Panc1 (cell line): Measurements from ENCODE around the gene OR4M2. TPM values are rescaled to one million over a fixed set of nuclear protein-coding genes. Genes with fewer than 3 reads are reported as not detected.
"Not testable (repeated sequence)": the region's sequence is repeated elsewhere in the genome, so short reads cannot be mapped to it uniquely, and the experiment has no call there.

ENCODE experiments used
- ATAC-seq: fragments of 200-7000 bp; cut with Tn5 transposase; 2 replicates; pipeline ENCODE4 v1.9.1; 2020; ENCODE audit warnings: mild to moderate bottlenecking, moderate library complexity
- Bru-seq: library from RNA; stranded (reverse); fragments of 400-500 nt; gene quantifications from one replicate; lab custom pipeline; 2021; lab: Mats Ljungman, UMichigan
- BruChase-seq, 2 experiments: library from RNA; stranded (reverse); fragments of 400-500 nt; gene quantifications; one replicate each; lab custom pipeline; 2021; lab: Mats Ljungman, UMichigan
- BruUV-seq: library from RNA; stranded (reverse); fragments of 400-500 nt; replicated peaks from 2 replicates; lab custom pipeline; 2021; lab: Mats Ljungman, UMichigan
- CTCF ChIA-PET: fragments of 300-600 bp; sonication (Branson Sonifier 250); formaldehyde crosslinking; loops from one replicate; lab custom pipeline; 2022; ENCODE audit warnings: antibody characterized with exemption; lab: Charles Lee
- POLR2A ChIA-PET: fragments of 300-600 bp; sonication (Branson Sonifier 250); formaldehyde crosslinking; loops from one replicate; lab custom pipeline; 2022; ENCODE audit warnings: antibody characterized with exemption; lab: Charles Lee
- DNase-seq: peaks from one replicate; pipeline ENCODE4 v3.0.0-alpha.2; 2010; ENCODE audit warnings: low read depth, low spot score
- H3K27ac ChIP-seq: 2 replicates; pipeline ENCODE4 v1.5.1; 2011; ENCODE audit warnings: mild to moderate bottlenecking, low read length, inconsistent platforms
- H3K27me3 ChIP-seq: fragments of 200-500 bp; sonication (Bioruptor generic); 2 replicates; pipeline ENCODE4 v1.6.0; 2014; ENCODE audit warnings: low read length, inconsistent platforms; ENCODE audit not compliant: control insufficient read depth, insufficient read depth
- H3K36me3 ChIP-seq: fragments of 200-500 bp; sonication (Bioruptor generic); 2 replicates; pipeline ENCODE4 v1.5.1; 2014; ENCODE audit warnings: inconsistent platforms, mild to moderate bottlenecking, low read length, moderate library complexity; ENCODE audit not compliant: control insufficient read depth, insufficient read depth
- H3K4me1 ChIP-seq: 2 replicates; pipeline ENCODE4 v1.5.1; 2011; ENCODE audit warnings: inconsistent platforms, mild to moderate bottlenecking, low read length, moderate library complexity; ENCODE audit not compliant: control insufficient read depth, insufficient read depth
- H3K4me3 ChIP-seq, 2 experiments: 2 replicates each; pipeline ENCODE4 v1.5.1; 2011 to 2012; ENCODE audit warnings: low read depth in 2 of 2, low read length in 2 of 2, mild to moderate bottlenecking in 2 of 2, inconsistent platforms in 1 of 2, moderate library complexity in 1 of 2
- H3K9me3 ChIP-seq: fragments of 200-500 bp; sonication (Bioruptor generic); 2 replicates; pipeline ENCODE4 v1.5.1; 2014; ENCODE audit warnings: low read depth, mild to moderate bottlenecking, inconsistent platforms, low read length, moderate library complexity; ENCODE audit not compliant: control insufficient read depth, insufficient read depth
- in situ Hi-C: cut with HindIII; loops from 2 replicates; pipeline ENCODE4 v1.10.0; 2016; ENCODE audit warnings: low sequenced_read_pairs, low pct_unique_long_range_greater_than_20kb
- intact Hi-C: fragments of 100-400 bp; cut with micrococcal nuclease; formaldehyde crosslinking; loops from one replicate; pipeline ENCODE4 v1.10.0; 2022; ENCODE audit not compliant: unreplicated experiment
- long read RNA-seq: library from polyadenylated mRNA; unstranded; transcript quantifications from one replicate; pipeline ENCODE4 v2.0.0, GENCODE V29; 2021; ENCODE audit not compliant: unreplicated experiment
- polyA plus RNA-seq: library from polyadenylated mRNA; unstranded; fragments of >200 nt; gene quantifications from one replicate; pipeline ENCODE4 v1.2.1, GENCODE V29; 2012; ENCODE audit warnings: missing spikeins; ENCODE audit not compliant: insufficient read length
- total RNA-seq: library from RNA; stranded (reverse); gene quantifications from one replicate; pipeline ENCODE4 v1.2.1, GENCODE V29; 2021; ENCODE audit not compliant: unreplicated experiment

OR4M2 gene
- not detected for total RNA-seq
- not detected for polyA plus RNA-seq
- not detected for Bru-seq, nascent RNA
- BruChase-seq, experiment 1, labeled RNA remaining after a 2-hour chase: not detected
- BruChase-seq, experiment 2, labeled RNA remaining after a 6-hour chase: not detected
- long read RNA-seq: 0 reads

- H3K4me1 ChIP-seq, CTCF ChIA-PET, BruUV-seq, H3K27me3 ChIP-seq, POLR2A ChIA-PET, in situ Hi-C loops, intact Hi-C loops, H3K4me3 ChIP-seq, H3K36me3 ChIP-seq, DNase-seq, H3K27ac ChIP-seq, H3K9me3 ChIP-seq, ATAC-seq: not testable (repeated sequence)
Measured at GRCh38 chr15:22080227-22080626, at the start of gene OR4M2. Gene OR4M2, plus strand, starts transcription at chr15:22080527. Its CDS starts 98 bp downstream, at chr15:22080625.

GRCh38 chr15:22069267-22069666 is 11.1 kb upstream of the OR4M2 start:
- POLR2A ChIA-PET: not testable (repeated sequence)

GRCh38 chr15:22081386-22081785 is 1.1 kb downstream of the OR4M2 start:
- H3K27me3 ChIP-seq, intact Hi-C loops, in situ Hi-C loops, CTCF ChIA-PET, H3K9me3 ChIP-seq, H3K36me3 ChIP-seq, H3K4me3 ChIP-seq, BruUV-seq, H3K4me1 ChIP-seq, POLR2A ChIA-PET, H3K27ac ChIP-seq, DNase-seq, ATAC-seq: not testable (repeated sequence)

More at GRCh38 chr15:22069267-22069666, 11.1 kb upstream of the OR4M2 start:
- H3K27ac ChIP-seq, H3K27me3 ChIP-seq, CTCF ChIA-PET, H3K9me3 ChIP-seq, in situ Hi-C loops, H3K36me3 ChIP-seq, H3K4me3 ChIP-seq, ATAC-seq, H3K4me1 ChIP-seq, BruUV-seq, DNase-seq, intact Hi-C loops: not testable (repeated sequence)

GRCh38 chr15:22098616-22099253 is 18.4 kb downstream of the OR4M2 start:
- H3K27me3 ChIP-seq, in situ Hi-C loops, H3K27ac ChIP-seq, POLR2A ChIA-PET, H3K36me3 ChIP-seq, H3K4me3 ChIP-seq, CTCF ChIA-PET, DNase-seq, intact Hi-C loops, BruUV-seq, H3K4me1 ChIP-seq, H3K9me3 ChIP-seq: not testable (repeated sequence)
- peak; percentile 83 for ATAC-seq

GRCh38 chr15:22099289-22099891 is 19.1 kb downstream of the OR4M2 start:
- in situ Hi-C loops: not testable (repeated sequence)
- peak; percentile 88 for ATAC-seq

GRCh38 chr15:22122033-22122432 is 41.7 kb downstream of the OR4M2 start:
- intact Hi-C loops, H3K27ac ChIP-seq, H3K36me3 ChIP-seq, H3K4me3 ChIP-seq, CTCF ChIA-PET, H3K4me1 ChIP-seq, ATAC-seq, in situ Hi-C loops, DNase-seq, H3K9me3 ChIP-seq, BruUV-seq, H3K27me3 ChIP-seq, POLR2A ChIA-PET: not testable (repeated sequence)

More at GRCh38 chr15:22099289-22099891, 19.1 kb downstream of the OR4M2 start:
- H3K36me3 ChIP-seq, intact Hi-C loops, H3K27ac ChIP-seq, BruUV-seq, DNase-seq, H3K27me3 ChIP-seq, H3K9me3 ChIP-seq, H3K4me3 ChIP-seq, CTCF ChIA-PET, H3K4me1 ChIP-seq, POLR2A ChIA-PET: not testable (repeated sequence)
